LHCN-M2 (cell line): Measurements from ENCODE around the gene ZSCAN31. TPM values are rescaled to one million over a fixed set of nuclear protein-coding genes. Genes with fewer than 3 reads are reported as not detected.

Experiments
- DNase-seq: peaks from one replicate; pipeline ENCODE4 v3.0.0-alpha.2; 2012; ENCODE audit warnings: low read depth
- total RNA-seq: library from RNA; depleted of rRNA; stranded (reverse); fragments of >200 nt; gene quantifications from 2 replicates; pipeline ENCODE4 v1.2.3, GENCODE V29; 2014

The ZSCAN31 gene
- total RNA-seq, 1 experiment from 2014 or later = 8.9 TPM

GRCh38 chr6:28353981-28354676, 18.2 kb upstream of the ZSCAN31 start:
- DNase-seq = peak; percentile 82

GRCh38 chr6:28353356-28353755, 17.4 kb upstream of the ZSCAN31 start:
- peak; percentile 31 for DNase-seq

- DNase-seq = no peak
Measured at GRCh38 chr6:28351493-28351925, 15.6 kb upstream of the ZSCAN31 start.

- no peak for DNase-seq
Measured at GRCh38 chr6:28351087-28351486, 15.1 kb upstream of the ZSCAN31 start.

- peak; percentile 75 for DNase-seq
Measured at GRCh38 chr6:28349892-28350737, 14.2 kb upstream of the ZSCAN31 start, which contains the start of gene ZKSCAN3. TSS of gene ZKSCAN3 (plus strand) at chr6:28349947. CDS start at chr6:28359587, 9,640 bp downstream.

- DNase-seq = no peak
Measured at GRCh38 chr6:28349344-28349891, 13.5 kb upstream of the ZSCAN31 start.

- DNase-seq = no peak
Measured at GRCh38 chr6:28347119-28347518, 11.2 kb upstream of the ZSCAN31 start.

GRCh38 chr6:28345201-28345600, 9.3 kb upstream of the ZSCAN31 start:
- no peak for DNase-seq

- no peak for DNase-seq
Measured at GRCh38 chr6:28343898-28344677, 8.1 kb upstream of the ZSCAN31 start.

GRCh38 chr6:28340310-28341095, 4.6 kb upstream of the ZSCAN31 start:
- no peak for DNase-seq

- DNase-seq = no peak
Measured at GRCh38 chr6:28337121-28337520, 1.2 kb upstream of the ZSCAN31 start.

- DNase-seq = peak; percentile 51
Measured at GRCh38 chr6:28336284-28337120, 554 bp upstream of the ZSCAN31 start.

- DNase-seq = no peak
Measured at GRCh38 chr6:28335040-28335563, 846 bp downstream of the ZSCAN31 start.

- no peak for DNase-seq
Measured at GRCh38 chr6:28334286-28335039, 1.5 kb downstream of the ZSCAN31 start.

GRCh38 chr6:28333599-28334018, 2.3 kb downstream of the ZSCAN31 start:
- DNase-seq = no peak

GRCh38 chr6:28333047-28333446, 2.9 kb downstream of the ZSCAN31 start:
- no peak for DNase-seq

GRCh38 chr6:28330041-28330440, 5.9 kb downstream of the ZSCAN31 start:
- DNase-seq = no peak

GRCh38 chr6:28326371-28326948, 9.5 kb downstream of the ZSCAN31 start:
- no peak for DNase-seq
